Lower leg skin (tissue), 4 donors: ENCODE results near the gene SETD7. TPM values are rescaled to one million over a fixed set of nuclear protein-coding genes. Genes with fewer than 3 reads are reported as not detected.

Experiments
- DNase-seq, 2 donors: peaks; one replicate each; pipeline ENCODE4 v3.0.0-alpha.2; 2019; ENCODE audit warnings: low spot score in 2 of 2
- H3K4me3 ChIP-seq: fragments of 200-600 bp; sonication (generic); 2 replicates; pipeline ENCODE4 v1.5.1; 2017; ENCODE audit warnings: mild to moderate bottlenecking, low read depth; ENCODE audit not compliant: poor library complexity, severe bottlenecking
- POLR2A ChIP-seq, 2 donors: fragments of 450-650 bp; IDR thresholded peaks; one replicate each; pipeline ENCODE4 v1.6.1; 2016 to 2017; ENCODE audit warnings: antibody characterized with exemption in 2 of 2, mild to moderate bottlenecking in 1 of 2, moderate library complexity in 1 of 2
- WGBS, 2 donors: methylation state at CpG; one replicate each; pipeline ENCODE4 v1.1.5; 2018; 5-methylcytosine and 5-hydroxymethylcytosine counted together
- intact Hi-C: fragments of 100-400 bp; cut with DNase I; formaldehyde crosslinking; loops from one replicate; pipeline ENCODE4 v1.15.0; 2023; ENCODE audit warnings: low total_unique reads
- total RNA-seq, 4 donors: library from RNA; depleted of rRNA; stranded (reverse); fragments of >200 nt; gene quantifications; one replicate each; pipeline ENCODE4 v1.1.0, GENCODE V29; 2016
- TF ChIP-seq, protein P1 (sequence below), 3 donors: fragments of 450-650 bp; IDR thresholded peaks; one replicate each; pipeline ENCODE4 v1.5.1; 2016; ENCODE audit warnings: antibody characterized with exemption in 3 of 3, mild to moderate bottlenecking in 3 of 3, moderate library complexity in 2 of 3

Gene SETD7
- total RNA-seq, 4 donors from 2014 or later, result 34.3 to 45.7 (median 41.7) TPM

DNA sequence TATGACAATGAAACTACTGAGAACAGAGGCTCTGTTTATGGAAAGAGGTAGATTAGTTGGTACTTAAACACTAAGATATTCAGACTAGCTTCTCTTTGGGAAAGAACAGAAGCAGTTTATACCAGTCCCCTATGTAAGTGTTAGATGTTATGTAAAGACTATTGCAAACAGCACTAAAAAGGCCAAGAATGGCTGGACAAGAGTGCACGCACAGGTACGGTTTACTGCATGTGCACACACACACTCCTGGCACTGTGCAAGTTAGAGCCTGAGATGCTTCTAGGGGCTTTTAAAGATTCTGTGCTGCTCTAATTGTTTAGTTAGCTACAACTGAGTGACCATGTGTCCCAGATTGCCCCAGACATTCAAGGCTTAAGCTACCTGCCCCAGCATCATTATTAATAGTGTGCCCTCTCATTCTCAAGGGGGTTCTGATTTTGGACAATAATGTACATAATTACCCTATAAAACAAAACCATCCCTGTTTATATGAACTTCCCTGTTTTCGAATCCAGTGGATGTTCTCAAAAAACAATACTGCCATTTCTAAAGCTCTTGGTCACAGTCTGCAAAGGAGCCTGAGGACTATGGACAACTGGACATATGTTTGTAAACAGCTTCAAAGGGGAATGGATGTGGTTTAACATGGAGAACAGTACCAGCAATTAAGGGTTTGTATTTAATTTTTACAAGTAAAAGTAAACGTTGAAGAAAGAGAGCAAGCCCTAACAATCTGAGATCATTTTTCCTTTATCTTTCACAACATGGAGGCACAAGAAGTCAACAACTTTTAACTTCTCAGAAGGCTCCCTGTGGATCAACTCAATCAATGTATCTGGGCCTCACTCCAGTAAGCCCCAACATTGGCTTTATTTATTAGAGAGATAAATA lies 2.0 kb downstream of the SETD7 start:
- 39 to 50% methylated on average over 4 of the region's 4 CpGs for WGBS, 2 donors
- TF ChIP-seq, protein P1, sequence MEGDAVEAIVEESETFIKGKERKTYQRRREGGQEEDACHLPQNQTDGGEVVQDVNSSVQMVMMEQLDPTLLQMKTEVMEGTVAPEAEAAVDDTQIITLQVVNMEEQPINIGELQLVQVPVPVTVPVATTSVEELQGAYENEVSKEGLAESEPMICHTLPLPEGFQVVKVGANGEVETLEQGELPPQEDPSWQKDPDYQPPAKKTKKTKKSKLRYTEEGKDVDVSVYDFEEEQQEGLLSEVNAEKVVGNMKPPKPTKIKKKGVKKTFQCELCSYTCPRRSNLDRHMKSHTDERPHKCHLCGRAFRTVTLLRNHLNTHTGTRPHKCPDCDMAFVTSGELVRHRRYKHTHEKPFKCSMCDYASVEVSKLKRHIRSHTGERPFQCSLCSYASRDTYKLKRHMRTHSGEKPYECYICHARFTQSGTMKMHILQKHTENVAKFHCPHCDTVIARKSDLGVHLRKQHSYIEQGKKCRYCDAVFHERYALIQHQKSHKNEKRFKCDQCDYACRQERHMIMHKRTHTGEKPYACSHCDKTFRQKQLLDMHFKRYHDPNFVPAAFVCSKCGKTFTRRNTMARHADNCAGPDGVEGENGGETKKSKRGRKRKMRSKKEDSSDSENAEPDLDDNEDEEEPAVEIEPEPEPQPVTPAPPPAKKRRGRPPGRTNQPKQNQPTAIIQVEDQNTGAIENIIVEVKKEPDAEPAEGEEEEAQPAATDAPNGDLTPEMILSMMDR (IDR thresholded peaks at IDR 0.05), result no peak
- TF ChIP-seq POLR2A (IDR thresholded peaks at IDR 0.05), result no peak
- no peak overlapping the region for H3K4me3 ChIP-seq
- no peak for DNase-seq
- intact Hi-C loops, result no loop called here

DNA sequence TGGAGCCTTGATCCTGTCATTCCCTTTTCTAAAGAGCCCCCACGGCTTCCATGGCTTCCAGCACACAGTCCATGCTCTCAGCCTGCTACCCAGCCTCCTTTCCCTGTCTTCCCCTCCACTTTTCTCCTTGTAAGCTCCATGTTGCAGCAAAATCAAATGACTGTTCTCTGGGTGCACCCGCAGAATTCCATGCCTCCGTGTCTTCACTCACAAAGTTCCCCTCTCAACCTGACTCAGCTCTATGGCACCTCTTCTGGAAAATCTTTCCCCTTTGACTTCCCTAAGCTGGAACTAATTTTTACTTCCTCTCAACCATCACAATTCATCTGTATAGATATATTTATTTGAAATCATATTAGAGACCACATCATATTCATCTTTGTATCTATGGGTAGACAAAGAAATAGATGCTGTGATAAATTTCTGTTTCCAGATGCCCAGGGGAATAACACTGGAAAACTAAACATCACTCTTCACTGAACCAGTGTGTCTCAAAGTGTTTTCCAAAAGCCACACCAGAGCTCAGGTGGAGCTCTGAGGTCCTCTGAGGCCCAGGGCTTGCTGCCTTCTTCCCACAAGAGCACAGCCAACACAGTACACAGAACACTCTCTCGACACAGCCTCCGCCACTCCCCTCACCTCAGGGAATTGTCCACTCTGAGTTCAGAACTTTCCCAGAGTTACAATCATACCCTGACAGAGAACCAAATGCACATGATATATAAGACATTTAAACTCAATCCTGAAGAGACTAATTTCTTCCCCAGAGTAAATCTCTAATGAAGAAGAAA lies 3.3 kb downstream of the SETD7 start:
- intact Hi-C loops, result no loop called here
- no peak for DNase-seq
- 43 to 45% methylated on average over 5 of the region's 5 CpGs for WGBS, 2 donors
- H3K4me3 ChIP-seq, result no peak overlapping the region
- TF ChIP-seq POLR2A (IDR thresholded peaks at IDR 0.05), result no peak
- TF ChIP-seq, protein P1 (IDR thresholded peaks at IDR 0.05), result no peak

DNA sequence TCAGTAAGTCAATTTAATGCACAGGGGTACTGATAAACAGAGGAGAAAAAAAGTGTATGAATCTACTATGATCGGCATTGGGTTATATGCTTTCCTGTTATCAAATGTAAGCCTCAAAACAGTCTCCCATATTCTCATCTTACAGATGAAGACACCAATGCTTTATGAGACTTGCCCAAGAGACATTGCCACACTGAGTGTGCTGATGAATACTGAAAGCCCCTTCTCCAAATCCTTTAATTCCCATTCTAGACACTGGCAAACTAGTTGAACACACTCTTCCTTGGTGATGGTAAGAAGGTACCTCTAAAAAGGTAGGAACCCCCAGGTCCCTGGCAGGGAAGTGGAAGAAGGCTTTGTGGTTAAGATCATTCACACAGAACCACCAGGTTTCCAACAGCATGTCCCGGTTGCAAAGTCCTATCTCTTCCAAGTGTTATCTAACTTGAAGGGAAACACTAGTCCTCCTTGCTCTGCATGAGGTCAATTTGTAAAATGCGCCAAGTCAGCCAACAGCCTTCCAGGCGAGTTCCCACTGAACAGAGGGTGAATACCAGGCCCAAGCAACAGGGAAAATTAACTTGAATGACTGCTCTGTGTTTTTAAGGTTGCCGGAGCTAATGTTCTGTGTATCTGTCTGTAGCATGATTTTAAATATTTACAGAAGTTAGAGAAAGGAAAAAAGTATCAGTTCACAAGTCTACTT lies 5.1 kb downstream of the SETD7 start:
- intact Hi-C loops, result no loop called here
- 53 to 54% methylated on average over 5 of the region's 5 CpGs for WGBS, 2 donors
- H3K4me3 ChIP-seq, result no peak overlapping the region
- DNase-seq, result no peak
- TF ChIP-seq, protein P1 (IDR thresholded peaks at IDR 0.05), result no peak
- TF ChIP-seq POLR2A (IDR thresholded peaks at IDR 0.05), result no peak

DNA sequence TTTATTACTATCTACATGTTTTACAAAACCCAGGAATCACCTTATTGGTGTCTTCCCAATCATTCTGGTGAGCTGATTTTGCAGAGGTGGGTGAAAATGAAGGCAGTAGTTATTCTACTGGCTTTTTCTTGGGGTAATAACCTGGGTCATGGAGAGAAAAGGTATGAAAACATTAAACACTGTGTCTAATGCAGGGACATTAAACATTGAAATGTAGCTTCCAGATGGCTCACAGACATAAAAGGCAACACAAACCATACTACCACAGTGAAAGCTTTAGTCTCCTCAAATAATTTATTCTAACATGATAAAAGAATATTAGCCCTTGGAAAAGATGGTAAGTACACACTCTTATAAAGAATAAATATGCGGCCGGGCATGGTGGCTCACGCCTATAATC lies 8.0 kb downstream of the SETD7 start:
- TF ChIP-seq, protein P1 (IDR thresholded peaks at IDR 0.05), result no peak
- TF ChIP-seq POLR2A (IDR thresholded peaks at IDR 0.05), result no peak
- H3K4me3 ChIP-seq, result no peak overlapping the region
- intact Hi-C loops, result no loop called here
- DNase-seq, result no peak
- WGBS, 2 donors, result 92 to 98% methylated on average over 3 of the region's 3 CpGs

DNA sequence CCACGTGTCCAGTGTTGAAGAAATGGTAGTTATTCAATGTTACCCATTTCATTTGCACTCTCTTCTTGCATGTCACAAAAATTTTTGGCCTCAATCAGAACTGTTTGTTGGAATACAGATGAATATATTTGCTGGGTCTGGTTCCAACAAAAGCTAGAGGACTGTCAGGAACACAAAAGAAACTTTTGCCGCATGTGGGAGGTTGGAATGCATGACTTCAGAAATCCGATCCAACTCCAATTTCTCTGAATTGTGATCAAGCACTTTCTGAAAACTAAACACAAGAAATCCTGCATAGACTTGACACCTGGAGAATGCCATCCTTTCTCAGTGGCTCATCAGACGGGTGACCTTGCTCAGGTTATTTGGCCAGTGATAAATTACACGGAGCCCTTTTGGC lies 15.4 kb downstream of the SETD7 start:
- intact Hi-C loops, result no loop called here
- 56 to 62% methylated on average over 5 of the region's 5 CpGs for WGBS, 2 donors
- H3K4me3 ChIP-seq, result no peak overlapping the region
- no peak for DNase-seq
- TF ChIP-seq, protein P1 (IDR thresholded peaks at IDR 0.05), result no peak
- TF ChIP-seq POLR2A (IDR thresholded peaks at IDR 0.05), result no peak
